ELF-1 (cell line): Measurements from ENCODE around the gene MCCC2.
A peak's percentile ranks its signal among the peaks of the same experiment; 100 is the strongest.
"Not testable (repeated sequence)": the region's sequence is repeated elsewhere in the genome, so short reads cannot be mapped to it uniquely, and the experiment has no call there.

Experiments used
- DNase-seq: peaks from one replicate; pipeline ENCODE4 v3.0.0-alpha.2; 2016; ENCODE audit warnings: low read depth, low spot score

Gene MCCC2

GRCh38 chr5:71597001-71597400 lies 9.9 kb downstream of the MCCC2 start:
- DNase-seq: no peak

- DNase-seq: no peak
These were observed 13.6 kb downstream of the MCCC2 start for GRCh38 chr5:71600783-71601182.

- peak; percentile 27 for DNase-seq
These were observed 14.3 kb downstream of the MCCC2 start for GRCh38 chr5:71601222-71602026.

- peak; percentile 42 for DNase-seq
These were observed 22.8 kb downstream of the MCCC2 start for GRCh38 chr5:71609916-71610315.

GRCh38 chr5:71615809-71616208 lies 28.7 kb downstream of the MCCC2 start:
- no peak for DNase-seq

- DNase-seq: no peak
These were observed 33.5 kb downstream of the MCCC2 start for GRCh38 chr5:71620630-71621029.

GRCh38 chr5:71621268-71621667 lies 34.1 kb downstream of the MCCC2 start:
- DNase-seq: no peak

GRCh38 chr5:71621741-71622140 lies 34.6 kb downstream of the MCCC2 start:
- no peak for DNase-seq

GRCh38 chr5:71623221-71623794 lies 36.2 kb downstream of the MCCC2 start:
- DNase-seq: no peak

GRCh38 chr5:71629950-71630349 lies 42.8 kb downstream of the MCCC2 start:
- no peak for DNase-seq

GRCh38 chr5:71631070-71631469 lies 43.9 kb downstream of the MCCC2 start:
- peak; percentile 14 for DNase-seq

GRCh38 chr5:71632168-71632567 lies 45.0 kb downstream of the MCCC2 start:
- DNase-seq: no peak

- DNase-seq: no peak
These were observed 46.4 kb downstream of the MCCC2 start for GRCh38 chr5:71633255-71634155.

- no peak for DNase-seq
These were observed 50.0 kb downstream of the MCCC2 start for GRCh38 chr5:71637133-71637532.

GRCh38 chr5:71640408-71640807 lies 53.3 kb downstream of the MCCC2 start:
- DNase-seq: no peak

- DNase-seq: no peak
These were observed 57.9 kb downstream of the MCCC2 start for GRCh38 chr5:71645030-71645429.

GRCh38 chr5:71650940-71651339 lies 63.8 kb downstream of the MCCC2 start:
- not testable (repeated sequence) for DNase-seq

- no peak for DNase-seq
These were observed 64.4 kb downstream of the MCCC2 start for GRCh38 chr5:71651579-71651978.

- DNase-seq: no peak
These were observed 65.2 kb downstream of the MCCC2 start for GRCh38 chr5:71652349-71652748.

GRCh38 chr5:71652803-71653543 lies 65.8 kb downstream of the MCCC2 start:
- DNase-seq: peak; percentile 13

- DNase-seq: no peak
These were observed 71.9 kb downstream of the MCCC2 start for GRCh38 chr5:71658916-71659662.
